HUES6 (cell line): Measurements from ENCODE around the gene ITIH2.

Experiments used
- H3K27ac ChIP-seq: 2 replicates; pipeline ENCODE4 v1.7.0; 2013; ENCODE audit warnings: low read depth, mild to moderate bottlenecking, low read length, inconsistent platforms
- H3K27me3 ChIP-seq: 2 replicates; pipeline ENCODE4 v1.6.1; 2013; ENCODE audit warnings: low read length; ENCODE audit not compliant: control insufficient read depth, insufficient read depth
- H3K36me3 ChIP-seq: 2 replicates; pipeline ENCODE4 v1.6.1; 2013; ENCODE audit warnings: low read length; ENCODE audit not compliant: control insufficient read depth, insufficient read depth
- H3K4me1 ChIP-seq: 2 replicates; pipeline ENCODE4 v1.6.1; 2013; ENCODE audit warnings: low read length; ENCODE audit not compliant: control insufficient read depth, insufficient read depth
- H3K4me3 ChIP-seq: 2 replicates; pipeline ENCODE4 v1.5.1; 2013; ENCODE audit warnings: low read depth, low read length
- H3K9ac ChIP-seq: one replicate; pipeline ENCODE4 v1.6.1; 2013; ENCODE audit warnings: mild to moderate bottlenecking, low read length
- H3K9me3 ChIP-seq: 2 replicates; pipeline ENCODE4 v1.6.1; 2013; ENCODE audit warnings: low read depth, low read length; ENCODE audit not compliant: control insufficient read depth, insufficient read depth

Gene ITIH2

GRCh38 chr10:7697426-7697825, 5.7 kb upstream of the ITIH2 start:
- no peak overlapping the region for H3K27ac ChIP-seq
- no peak overlapping the region for H3K9ac ChIP-seq
- no peak overlapping the region for H3K4me3 ChIP-seq
- peaks cover 11% of the 10 kb centered on the region for H3K9me3 ChIP-seq
- no peaks in the 10 kb centered on the region for H3K36me3 ChIP-seq
- H3K4me1 ChIP-seq: no peaks in the 10 kb centered on the region
- H3K27me3 ChIP-seq: no peaks in the 10 kb centered on the region

- Histone ChIP-seq H3K4me1 (no peaks in the 10 kb centered on the region), H3K27ac (no peak overlapping the region), H3K4me3 (no peak overlapping the region), H3K27me3 (no peaks in the 10 kb centered on the region), H3K9ac (no peak overlapping the region), H3K9me3 (no peaks in the 10 kb centered on the region), H3K36me3 (no peaks in the 10 kb centered on the region)
These were observed 2.5 kb upstream of the ITIH2 start for GRCh38 chr10:7700577-7701125.

DNA sequence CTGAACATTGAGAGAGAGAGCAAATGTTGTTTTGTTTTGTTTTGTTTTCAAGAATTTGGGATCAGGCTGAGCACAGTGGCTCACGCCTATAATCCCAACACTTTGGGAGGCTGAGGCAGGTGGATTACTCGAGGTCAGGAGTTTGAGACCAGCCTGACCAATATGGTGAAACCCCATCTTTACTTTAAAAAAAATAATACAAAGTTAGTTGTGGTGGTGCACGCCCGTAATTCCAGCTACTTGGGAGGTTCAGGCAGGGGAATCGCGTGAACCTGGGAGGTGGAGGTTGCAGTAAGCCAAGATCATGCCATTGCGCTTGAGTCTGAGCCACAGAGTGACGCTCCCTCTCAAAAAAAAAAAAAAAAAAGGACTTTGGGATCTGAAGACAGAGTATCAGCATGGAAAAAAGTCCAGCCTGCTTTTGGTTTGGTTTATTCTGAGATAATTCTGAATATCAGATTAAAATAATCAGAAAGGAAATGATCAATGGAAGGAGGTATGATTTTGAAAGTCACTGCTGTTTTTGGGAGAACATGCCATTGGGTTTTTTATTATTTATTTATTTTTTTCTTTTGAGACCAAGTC, 1.9 kb upstream of the ITIH2 start:
- Histone ChIP-seq H3K9me3 (no peaks in the 10 kb centered on the region), H3K27me3 (no peaks in the 10 kb centered on the region), H3K27ac (no peak overlapping the region), H3K9ac (no peak overlapping the region), H3K36me3 (no peaks in the 10 kb centered on the region), H3K4me3 (no peak overlapping the region), H3K4me1 (no peaks in the 10 kb centered on the region)

- H3K27me3 ChIP-seq: no peaks in the 10 kb centered on the region
- no peaks in the 10 kb centered on the region for H3K4me1 ChIP-seq
- no peak overlapping the region for H3K4me3 ChIP-seq
- H3K36me3 ChIP-seq: no peaks in the 10 kb centered on the region
- no peak overlapping the region for H3K27ac ChIP-seq
- H3K9me3 ChIP-seq: no peaks in the 10 kb centered on the region
- no peak overlapping the region for H3K9ac ChIP-seq
These were observed 766 bp upstream of the ITIH2 start for GRCh38 chr10:7702288-7702812.

- Histone ChIP-seq H3K9me3 (no peaks in the 10 kb centered on the region), H3K27me3 (no peaks in the 10 kb centered on the region), H3K4me1 (no peaks in the 10 kb centered on the region), H3K4me3 (no peak overlapping the region), H3K36me3 (no peaks in the 10 kb centered on the region), H3K27ac (no peak overlapping the region), H3K9ac (no peak overlapping the region)
These were observed 1.2 kb downstream of the ITIH2 start for GRCh38 chr10:7704071-7705016.

DNA sequence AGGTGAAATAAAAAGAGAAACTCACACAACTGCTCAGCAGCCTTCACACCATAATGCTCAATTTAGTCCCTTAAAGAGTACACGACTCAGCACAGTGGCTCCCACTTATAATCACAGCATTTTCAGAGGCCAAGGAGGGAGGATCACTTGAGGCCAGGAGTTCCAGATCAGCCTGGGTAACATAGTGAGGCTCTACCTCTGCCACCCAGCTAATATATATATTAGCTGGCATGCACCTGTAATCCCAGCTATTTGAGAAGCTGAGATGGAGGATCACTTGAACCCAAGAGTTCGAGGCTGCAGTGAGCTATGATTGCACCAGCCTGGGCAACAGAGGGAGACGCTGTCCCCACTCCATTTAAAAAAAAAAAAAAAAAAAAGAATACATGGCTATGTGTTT, 2.2 kb downstream of the ITIH2 start:
- H3K9ac ChIP-seq: no peak overlapping the region
- H3K36me3 ChIP-seq: no peaks in the 10 kb centered on the region
- H3K4me3 ChIP-seq: no peak overlapping the region
- H3K9me3 ChIP-seq: no peaks in the 10 kb centered on the region
- H3K4me1 ChIP-seq: no peaks in the 10 kb centered on the region
- H3K27ac ChIP-seq: no peak overlapping the region
- H3K27me3 ChIP-seq: no peaks in the 10 kb centered on the region

DNA sequence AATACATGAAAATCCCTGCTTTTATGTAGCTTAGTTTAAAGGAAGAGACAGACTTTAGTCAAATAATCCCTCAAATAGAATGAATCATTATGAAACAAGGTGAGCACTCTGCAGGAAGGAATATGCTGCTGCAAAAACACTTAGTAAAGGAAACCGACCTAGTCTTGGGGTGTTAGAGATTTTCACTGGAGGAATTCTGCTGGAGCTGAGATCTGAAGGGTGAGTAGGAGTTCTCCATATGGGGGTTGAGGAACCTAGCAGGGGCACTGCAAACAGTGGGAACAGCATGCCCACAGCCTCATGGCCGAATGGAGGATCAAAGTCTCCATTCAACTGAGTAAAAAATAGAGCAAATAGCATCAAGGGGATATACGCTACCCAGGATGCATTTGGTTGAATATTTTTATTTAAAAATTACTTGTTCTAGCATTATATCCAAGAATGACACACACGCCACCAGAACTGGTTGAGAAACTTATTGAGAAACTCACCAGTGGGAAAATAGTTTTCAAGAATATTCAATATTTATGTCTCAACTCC, 3.5 kb downstream of the ITIH2 start:
- H3K36me3 ChIP-seq: no peaks in the 10 kb centered on the region
- H3K9me3 ChIP-seq: no peaks in the 10 kb centered on the region
- H3K27ac ChIP-seq: no peak overlapping the region
- no peaks in the 10 kb centered on the region for H3K4me1 ChIP-seq
- H3K9ac ChIP-seq: no peak overlapping the region
- no peaks in the 10 kb centered on the region for H3K27me3 ChIP-seq
- H3K4me3 ChIP-seq: no peak overlapping the region

- Histone ChIP-seq H3K27me3 (no peaks in the 10 kb centered on the region), H3K4me1 (no peaks in the 10 kb centered on the region), H3K9me3 (no peaks in the 10 kb centered on the region), H3K27ac (no peak overlapping the region), H3K4me3 (no peak overlapping the region), H3K36me3 (no peaks in the 10 kb centered on the region), H3K9ac (no peak overlapping the region)
These were observed 4.0 kb downstream of the ITIH2 start for GRCh38 chr10:7707102-7707501.

GRCh38 chr10:7707858-7708622, 4.9 kb downstream of the ITIH2 start:
- no peak overlapping the region for H3K4me3 ChIP-seq
- no peak overlapping the region for H3K27ac ChIP-seq
- H3K9ac ChIP-seq: no peak overlapping the region
- no peaks in the 10 kb centered on the region for H3K9me3 ChIP-seq
- no peaks in the 10 kb centered on the region for H3K36me3 ChIP-seq
- H3K4me1 ChIP-seq: no peaks in the 10 kb centered on the region
- no peaks in the 10 kb centered on the region for H3K27me3 ChIP-seq

- Histone ChIP-seq H3K4me3 (no peak overlapping the region), H3K9ac (no peak overlapping the region), H3K27ac (no peak overlapping the region), H3K27me3 (no peaks in the 10 kb centered on the region), H3K36me3 (no peaks in the 10 kb centered on the region), H3K4me1 (no peaks in the 10 kb centered on the region), H3K9me3 (no peaks in the 10 kb centered on the region)
These were observed 5.7 kb downstream of the ITIH2 start for GRCh38 chr10:7708832-7709231.
